ENCODE measurements around the gene CEACAM3.
A peak's percentile ranks its signal among the peaks of the same experiment; 100 is the strongest.
"Not testable (repeated sequence)": the region's sequence is repeated elsewhere in the genome, so short reads cannot be mapped to it uniquely, and the experiment has no call there.

The CEACAM3 gene

DNA sequence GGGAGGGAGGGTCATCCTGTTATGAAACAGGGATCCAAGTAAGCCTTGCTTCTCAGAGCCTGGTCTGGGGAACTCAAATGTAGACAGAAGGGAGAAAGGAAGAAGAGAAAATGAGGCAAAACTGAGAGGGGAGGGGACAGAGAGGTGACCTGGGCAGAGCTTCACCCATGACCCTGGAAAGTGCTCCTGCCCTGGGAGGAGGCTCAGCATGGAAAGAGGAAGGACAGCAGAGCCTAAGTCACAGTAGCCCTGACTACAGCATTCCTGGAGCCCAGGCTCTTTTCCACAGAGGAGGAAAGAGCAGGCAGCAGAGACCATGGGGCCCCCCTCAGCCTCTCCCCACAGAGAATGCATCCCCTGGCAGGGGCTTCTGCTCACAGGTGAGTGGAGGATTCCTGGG lies at the start of gene CEACAM3:
Gene CEACAM3, plus strand, starts transcription at position 226 of the 400 bp plus-strand sequence. Its CDS starts 91 bp downstream, at position 317.
- DNase-seq (ENCODE audit: low spot score), result no peak

DNA sequence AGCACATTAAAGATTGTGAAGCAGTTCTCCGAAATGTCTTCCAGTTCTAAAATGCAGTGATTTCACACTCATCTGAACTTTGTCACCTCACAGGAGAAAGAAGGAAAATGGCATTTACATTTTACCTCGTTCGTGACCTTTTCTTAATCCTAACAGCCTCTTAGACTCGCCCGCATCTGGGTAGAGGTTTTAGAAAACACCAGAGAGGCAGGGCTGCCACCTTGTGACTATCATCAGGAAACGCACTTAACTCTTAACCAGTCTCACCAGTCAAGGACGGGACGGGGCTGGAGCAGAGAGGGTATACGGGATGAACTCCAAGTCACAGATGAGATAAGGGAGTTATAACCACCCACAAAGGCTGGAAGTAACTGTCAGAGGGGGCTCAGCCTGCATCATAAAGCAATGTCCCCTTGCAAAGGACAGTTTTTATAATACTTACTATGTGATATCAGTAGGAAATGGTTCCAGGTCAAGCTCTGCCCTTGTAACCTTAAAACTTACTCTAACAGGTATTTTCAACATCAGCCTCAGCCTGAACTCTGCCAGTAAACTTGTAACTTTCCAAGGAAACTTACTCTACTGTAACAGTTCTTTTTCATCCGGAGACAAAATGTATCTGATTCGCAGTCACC lies 49.7 kb upstream of the CEACAM3 start:
- DNase-seq (ENCODE audit: low spot score), result peak; percentile 69

DNA sequence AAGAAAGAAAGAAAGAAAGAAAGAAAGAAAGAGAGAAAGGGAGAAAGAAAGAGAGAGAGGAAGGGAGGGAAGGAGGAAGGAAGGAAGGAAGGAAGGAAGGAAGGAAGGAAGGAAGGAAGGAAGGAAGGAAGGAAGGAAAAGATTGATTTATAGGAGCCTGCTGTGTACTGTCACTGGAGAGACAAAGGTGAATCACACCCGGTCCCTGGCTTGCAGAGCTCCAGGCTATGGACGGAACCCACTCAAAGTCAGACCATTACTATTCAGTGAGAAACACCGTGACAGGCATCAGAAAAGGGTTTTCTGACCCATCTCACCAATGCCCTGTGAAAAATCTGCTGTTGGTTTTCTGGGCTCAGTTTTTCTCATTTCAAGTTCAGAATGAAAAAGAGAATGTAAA lies 48.4 kb upstream of the CEACAM3 start:
- DNase-seq (ENCODE audit: low spot score), result no peak

DNA sequence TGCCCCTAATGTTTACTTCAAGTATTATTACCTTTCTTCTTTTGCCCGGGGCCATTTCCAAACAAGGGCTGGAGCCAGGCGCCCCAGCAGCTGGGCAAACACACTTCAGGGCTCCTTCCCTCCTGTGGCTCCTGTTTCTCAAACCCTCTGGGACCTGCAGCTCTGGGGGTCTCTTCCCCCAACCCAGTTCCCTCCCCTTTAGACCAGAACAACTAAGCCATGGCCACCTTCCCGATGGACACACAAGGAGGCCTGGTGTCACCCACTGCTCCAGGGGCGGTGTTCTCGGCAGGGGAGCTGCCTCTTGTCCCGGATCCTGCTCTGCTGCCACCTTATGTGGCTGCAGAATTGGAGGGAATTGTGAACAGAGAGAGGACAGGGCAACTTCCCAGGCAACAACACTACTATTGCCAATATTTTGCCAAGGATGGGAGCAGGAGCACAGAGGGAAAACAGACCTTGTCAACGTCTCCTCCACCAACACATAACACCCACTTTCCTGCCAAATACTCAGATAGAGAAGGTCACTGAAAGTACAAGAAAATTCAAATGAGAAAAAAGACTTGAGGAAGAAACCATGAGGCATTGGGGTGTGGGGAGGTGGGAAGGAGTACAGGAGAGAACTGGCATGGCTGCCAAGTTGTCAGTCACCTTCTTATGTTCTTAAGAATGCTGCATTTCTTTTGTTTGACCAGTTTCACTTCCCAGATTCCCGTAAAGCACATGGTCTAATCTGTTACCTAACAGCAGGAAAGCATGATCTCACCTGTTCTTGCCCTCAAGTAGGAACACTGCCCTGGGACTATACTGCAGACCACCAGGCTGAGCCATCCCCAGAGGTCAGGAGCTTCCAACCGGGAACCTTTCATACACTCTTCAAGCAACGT lies 45.9 kb upstream of the CEACAM3 start:
- DNase-seq (ENCODE audit: low spot score), result not testable (repeated sequence)

DNA sequence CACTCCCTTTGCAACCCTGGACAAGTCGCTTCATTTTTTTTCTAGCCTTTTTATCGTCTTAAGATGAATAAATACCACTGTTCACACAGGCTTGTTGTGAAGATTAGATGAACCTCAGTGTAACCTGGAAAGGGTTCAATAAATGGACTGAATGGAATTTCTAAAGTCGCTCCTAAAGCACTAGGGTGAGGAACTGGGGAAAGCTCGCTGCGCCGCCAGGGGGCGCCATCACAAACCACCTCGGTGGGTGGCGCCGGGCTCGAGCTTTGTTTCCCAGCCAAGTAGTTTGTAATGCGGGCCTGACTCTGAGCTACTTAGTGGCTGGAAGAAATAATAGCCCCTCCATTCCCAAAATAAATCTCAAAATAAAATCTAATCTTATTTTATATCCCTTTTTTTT lies 43.2 kb upstream of the CEACAM3 start:
- DNase-seq (ENCODE audit: low spot score), result peak; percentile 28

DNA sequence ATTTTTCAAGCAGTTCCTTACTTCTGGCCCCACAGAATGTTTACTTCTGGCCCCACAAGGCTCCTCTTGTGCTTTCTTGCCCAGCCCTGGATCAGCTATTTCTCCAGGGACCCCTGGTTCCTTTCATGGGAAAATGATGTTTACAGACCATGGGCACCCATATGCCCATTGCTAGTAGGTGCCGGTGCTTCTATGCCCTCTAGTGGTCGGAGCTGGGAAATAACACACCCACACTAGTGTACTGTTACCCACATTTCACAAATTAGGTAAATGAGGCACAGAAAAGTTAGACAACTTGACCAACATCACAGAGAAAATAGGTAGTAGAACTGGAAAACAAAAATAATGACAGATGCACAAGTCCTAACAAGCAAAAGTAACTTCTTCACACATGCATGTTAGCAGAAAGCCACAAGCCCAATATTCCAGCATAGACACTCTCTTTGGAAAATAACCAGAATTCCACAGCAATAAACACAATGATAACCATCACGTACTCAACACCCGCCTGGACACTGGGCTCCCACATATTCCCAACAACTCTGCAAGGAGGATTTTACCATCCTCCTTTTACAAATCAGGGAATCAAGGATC lies 42.4 kb upstream of the CEACAM3 start:
- peak; percentile 35 for DNase-seq (ENCODE audit: low spot score)

DNA sequence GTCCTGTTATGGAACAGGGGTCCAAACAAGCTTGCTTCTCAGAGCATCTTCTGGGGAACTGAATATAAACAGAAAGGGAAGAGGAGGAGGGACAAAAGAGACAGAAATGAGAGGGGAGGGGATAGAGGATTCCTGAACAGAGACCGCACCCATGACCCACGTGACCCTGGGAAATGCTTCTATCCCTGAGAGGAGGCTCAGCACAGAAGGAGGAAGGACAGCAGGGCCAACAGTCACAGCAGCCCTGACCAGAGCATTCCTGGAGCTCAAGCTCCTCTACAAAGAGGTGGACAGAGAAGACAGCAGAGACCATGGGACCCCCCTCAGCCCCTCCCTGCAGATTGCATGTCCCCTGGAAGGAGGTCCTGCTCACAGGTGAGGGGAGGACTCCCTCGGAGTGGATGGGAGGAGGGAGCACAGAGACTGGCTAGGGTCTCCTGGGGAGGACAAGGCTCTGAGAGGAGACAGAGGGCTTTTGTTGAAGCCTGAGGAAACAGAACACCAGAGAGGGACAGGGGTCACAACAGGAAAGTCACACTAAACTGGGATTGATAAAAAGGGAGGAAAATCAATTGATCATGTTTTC lies 41.0 kb upstream of the CEACAM3 start, which contains the start of gene CEACAM6:
Gene CEACAM6, plus strand, starts transcription at position 203 of the 586 bp plus-strand sequence. Its CDS starts 109 bp downstream, at position 312.
- DNase-seq (ENCODE audit: low spot score), result no peak

DNA sequence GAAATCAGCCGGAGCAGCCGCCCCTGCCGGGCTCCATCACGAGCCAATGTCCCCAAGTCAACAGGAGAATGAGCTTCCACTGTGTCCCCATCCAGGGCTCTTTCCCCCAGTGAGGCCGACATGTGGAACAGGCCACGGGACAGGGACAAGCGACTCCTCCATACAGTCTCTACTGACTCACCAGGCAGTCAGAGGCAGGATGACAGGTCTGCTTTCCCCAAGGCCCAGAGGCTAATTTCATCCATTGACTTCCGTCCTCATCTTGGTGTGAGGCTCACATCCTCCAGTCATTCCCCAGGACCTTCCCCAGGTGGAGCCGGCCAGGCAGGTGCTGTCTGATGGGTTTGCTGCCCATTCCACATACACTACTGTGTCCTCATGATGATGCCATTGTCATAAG lies 37.5 kb upstream of the CEACAM3 start:
- DNase-seq (ENCODE audit: low spot score), result peak; percentile 29

DNA sequence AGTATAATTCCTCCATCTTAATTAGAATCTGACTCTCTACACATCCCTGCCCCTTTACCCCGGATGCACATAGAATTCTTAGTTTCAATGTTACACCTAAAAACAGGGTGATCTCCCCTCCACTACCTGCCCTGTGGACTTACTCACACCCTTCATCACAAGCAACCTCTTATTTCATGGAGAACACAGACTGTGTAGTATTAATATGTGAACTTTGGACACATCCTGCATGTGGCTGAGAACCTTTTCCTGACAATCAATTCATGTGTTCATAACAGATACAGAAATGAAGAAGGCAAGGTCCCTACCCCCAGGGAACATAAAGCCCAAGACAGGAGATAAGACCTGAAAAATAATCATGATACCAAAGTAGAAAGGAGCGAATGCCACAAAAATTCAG lies 29.3 kb upstream of the CEACAM3 start:
- DNase-seq (ENCODE audit: low spot score), result no peak

DNA sequence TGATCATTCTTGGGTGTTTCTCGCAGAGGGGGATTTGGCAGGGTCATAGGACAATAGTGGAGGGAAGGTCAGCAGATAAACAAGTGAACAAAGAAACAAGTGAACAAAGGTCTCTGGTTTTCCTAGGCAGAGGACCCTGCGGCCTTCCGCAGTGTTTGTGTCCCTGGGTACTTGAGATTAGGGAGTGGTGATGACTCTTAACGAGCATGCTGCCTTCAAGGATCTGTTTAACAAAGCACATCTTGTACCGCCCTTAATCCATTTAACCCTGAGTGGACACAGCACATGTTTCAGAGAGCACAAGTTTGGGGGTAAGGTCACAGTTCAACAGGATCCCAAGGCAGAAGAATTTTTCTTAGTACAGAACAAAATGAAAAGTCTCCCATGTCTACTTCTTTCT lies 28.3 kb upstream of the CEACAM3 start:
- not testable (repeated sequence) for DNase-seq (ENCODE audit: low spot score)

DNA sequence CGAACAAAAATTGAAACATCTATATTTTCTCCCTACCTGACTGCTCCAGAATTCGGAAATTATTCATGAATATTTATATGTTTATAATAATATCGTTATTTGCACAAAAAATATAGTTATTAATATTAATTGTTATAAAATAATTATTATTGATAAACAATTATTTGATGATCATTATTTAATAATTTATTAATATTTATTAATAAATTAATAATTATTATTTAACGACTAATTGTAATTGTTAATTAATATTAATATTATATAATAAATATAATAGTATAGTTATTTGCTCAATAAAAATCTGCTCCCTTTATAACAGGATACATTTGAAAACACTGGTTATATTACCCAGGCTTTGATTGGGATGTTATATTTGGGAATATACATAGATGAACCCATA lies 26.8 kb upstream of the CEACAM3 start:
- DNase-seq (ENCODE audit: low spot score), result no peak

DNA sequence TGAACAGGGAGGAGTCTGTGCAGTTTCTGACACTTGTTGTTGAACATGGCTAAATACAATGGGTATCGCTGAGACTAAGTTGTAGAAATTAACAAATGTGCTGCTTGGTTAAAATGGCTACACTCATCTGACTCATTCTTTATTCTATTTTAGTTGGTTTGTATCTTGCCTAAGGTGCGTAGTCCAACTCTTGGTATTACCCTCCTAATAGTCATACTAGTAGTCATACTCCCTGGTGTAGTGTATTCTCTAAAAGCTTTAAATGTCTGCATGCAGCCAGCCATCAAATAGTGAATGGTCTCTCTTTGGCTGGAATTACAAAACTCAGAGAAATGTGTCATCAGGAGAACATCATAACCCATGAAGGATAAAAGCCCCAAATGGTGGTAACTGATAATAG lies 25.0 kb upstream of the CEACAM3 start:
- DNase-seq (ENCODE audit: low spot score), result no peak

DNA sequence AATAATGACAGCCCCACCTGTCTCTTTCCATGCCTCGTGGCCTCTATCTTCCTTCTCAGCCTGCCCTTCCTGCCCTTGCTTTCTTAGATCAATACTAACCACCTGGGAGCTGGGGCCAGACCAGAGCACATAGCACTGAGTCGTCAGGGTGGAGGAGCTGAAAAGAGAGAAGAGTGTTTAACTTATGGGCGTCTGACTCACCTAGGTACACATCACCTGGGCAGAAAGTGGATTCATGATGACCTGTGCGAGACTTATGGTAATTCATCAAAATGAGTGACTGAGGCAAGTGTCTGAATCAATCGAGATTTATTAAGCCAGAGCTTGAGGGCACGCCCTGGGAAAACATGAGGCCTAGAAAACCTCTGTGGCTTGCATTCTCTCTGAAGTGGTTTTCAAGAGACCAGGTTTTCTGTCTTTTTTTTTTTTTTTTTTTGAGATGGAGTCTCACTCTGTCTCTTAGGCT lies 21.8 kb upstream of the CEACAM3 start:
- no peak for DNase-seq (ENCODE audit: low spot score)

DNA sequence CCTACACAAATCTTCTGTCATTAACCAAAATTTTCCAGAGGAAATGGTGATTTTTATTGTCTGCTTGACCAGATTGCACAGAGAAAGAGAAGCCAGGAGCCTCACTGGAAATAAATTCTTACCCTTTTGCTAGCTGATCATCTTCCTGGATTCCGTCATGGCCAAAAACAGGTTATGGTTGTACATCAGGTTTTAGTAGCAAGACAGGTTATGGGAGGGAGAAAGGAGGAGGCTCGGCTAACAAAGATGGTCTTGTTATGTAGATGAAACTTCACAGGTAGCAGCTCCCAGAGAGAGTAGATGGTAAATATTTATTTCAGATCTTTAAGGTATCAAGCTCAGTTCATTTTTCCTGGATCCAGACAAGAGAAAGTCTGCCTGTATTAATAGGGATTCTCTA lies 19.7 kb upstream of the CEACAM3 start:
- DNase-seq (ENCODE audit: low spot score), result no peak

DNA sequence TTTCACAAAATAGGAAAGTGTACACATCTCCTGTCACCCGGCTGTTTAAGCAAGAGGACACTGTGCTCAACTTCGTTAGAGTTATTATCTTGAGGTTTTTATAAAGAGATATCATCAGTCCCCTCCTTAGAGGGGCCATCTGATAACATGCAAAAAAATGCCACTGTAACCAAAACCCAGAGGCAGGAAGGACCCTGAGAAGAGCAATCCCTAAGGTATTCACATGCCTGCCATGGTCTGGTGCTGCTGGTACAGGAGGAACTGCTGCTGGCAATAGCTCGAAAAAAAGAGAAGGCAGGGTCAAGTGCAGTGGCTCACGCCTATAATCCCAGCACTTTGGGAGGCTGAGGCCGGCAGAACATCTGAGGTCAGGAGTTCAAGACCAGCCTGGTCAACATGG lies 12.8 kb upstream of the CEACAM3 start:
- no peak for DNase-seq (ENCODE audit: low spot score)

DNA sequence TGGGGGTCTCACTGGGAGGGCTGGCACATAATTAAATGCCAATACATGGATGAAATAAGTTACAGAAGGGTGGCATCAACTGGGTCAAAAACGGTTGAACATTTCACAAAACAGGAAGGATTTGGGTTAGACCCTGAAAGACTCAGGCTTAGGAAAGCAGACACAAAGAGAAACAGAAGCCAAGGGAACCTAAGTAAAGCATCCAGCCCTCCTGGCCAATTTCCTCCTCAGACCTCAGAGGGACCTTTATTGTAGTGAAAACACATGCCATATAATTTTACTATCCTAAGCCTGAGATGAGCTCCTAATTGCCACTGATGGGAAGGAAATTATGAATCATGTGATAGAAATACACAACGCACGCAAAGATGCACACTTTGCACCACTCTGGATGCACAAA lies 12.1 kb upstream of the CEACAM3 start:
- no peak for DNase-seq (ENCODE audit: low spot score)

DNA sequence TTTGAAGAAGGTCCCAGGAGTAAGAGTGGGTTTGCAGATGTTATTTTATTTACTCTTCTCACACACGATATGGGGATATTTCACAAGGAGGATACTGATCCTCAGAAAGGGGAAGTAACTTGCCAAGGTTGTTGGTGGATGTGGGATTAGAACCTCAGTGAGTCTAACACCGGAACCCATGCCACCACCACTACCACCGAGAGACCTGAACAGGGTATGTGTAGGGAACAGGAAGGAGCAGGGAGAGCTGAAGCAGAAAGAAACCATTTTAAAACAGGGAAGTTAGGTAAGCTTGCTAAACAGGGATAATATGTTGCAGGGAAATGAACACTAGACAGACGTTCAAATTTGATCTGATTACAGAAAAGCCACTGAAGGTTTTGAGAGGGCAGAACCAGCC lies 11.6 kb upstream of the CEACAM3 start:
- DNase-seq (ENCODE audit: low spot score), result no peak

DNA sequence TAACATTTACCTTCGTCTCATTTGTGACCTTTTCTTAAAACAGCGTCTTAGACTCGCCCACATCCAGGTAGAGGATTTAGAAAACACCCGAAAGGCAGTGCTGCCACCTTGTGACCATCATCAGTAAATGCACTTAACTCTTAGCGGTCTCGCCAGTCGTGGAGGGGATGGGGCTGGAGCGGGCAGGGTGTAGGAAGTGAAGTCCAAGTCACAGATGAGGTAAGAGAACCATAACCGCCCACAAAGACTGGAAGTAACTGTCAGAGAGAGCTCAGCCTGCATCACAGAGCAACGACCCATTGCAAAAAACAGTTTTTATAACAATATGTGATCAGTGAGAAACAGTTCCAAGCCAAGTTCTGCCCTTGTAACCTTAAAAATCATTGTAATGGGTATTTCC lies 10.7 kb upstream of the CEACAM3 start:
- peak; percentile 81 for DNase-seq (ENCODE audit: low spot score)

DNA sequence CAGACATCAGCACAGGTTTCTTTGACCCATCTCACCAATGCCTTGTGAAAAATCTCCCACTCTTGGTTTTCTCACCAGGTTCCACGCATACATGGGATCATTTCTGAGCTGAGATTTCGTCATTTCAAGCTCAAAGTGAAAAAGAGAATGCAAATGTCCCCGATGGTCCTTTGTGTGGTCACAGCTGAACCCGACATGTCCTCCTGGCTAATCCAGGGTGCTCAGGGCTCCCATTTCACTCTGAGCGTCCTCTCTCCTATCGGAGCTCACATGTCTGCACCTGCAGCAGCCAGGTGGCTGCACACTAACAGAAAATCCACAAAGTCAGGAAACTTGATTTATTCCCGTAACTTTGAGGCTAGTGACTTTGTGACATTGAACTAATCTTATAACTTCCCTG lies 9.3 kb upstream of the CEACAM3 start:
- DNase-seq (ENCODE audit: low spot score), result no peak

DNA sequence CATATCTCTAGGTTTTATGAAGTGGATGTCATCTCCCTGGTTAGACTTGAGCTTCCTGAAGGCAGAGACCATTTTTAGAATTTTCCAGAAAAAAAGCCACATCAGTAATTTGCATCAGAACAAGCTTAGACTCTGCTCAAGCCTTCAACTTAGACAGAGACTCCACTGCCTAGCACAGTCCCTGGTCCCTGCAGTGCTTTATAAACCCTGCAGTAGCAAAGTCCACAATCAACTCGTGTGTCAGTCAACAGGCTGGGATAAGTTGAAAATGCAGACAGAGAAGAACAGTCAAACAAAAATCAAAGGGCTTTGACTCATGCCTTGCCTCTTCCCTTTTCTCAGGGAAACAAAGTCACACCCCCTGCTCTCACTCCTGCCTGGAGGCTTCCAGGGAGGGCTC lies 7.9 kb upstream of the CEACAM3 start:
- not testable (repeated sequence) for DNase-seq (ENCODE audit: low spot score)

DNA sequence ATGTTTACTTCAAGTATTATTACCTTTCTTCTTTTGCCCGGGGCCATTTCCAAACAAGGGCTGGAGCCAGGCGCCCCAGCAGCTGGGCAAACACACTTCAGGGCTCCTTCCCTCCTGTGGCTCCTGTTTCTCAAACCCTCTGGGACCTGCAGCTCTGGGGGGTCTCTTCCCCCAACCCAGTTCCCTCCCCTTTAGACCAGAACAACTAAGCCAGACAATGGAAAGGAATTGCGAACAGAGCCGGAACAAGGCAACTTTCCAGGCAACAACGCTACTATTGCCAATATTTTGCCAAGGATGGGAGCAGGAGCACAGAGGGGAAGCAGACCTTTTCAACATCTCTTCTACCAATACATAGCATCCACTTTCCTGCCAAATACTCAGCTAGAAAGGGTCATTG lies 7.3 kb upstream of the CEACAM3 start:
- not testable (repeated sequence) for DNase-seq (ENCODE audit: low spot score)
